PFSK-1 (cell line): ENCODE data around the gene PFKP.

ENCODE experiments used
- FOXP2 ChIP-seq: optimal IDR thresholded peaks from 2 replicates; pipeline ENCODE3; 2011; ENCODE audit warnings: borderline replicate concordance, control low read depth, inconsistent platforms; ENCODE audit not compliant: insufficient read depth; ENCODE audit errors: extremely low read length, extremely low read depth
- POLR2AphosphoS5 ChIP-seq: IDR thresholded peaks from 2 replicates; pipeline ENCODE4 v1.6.1; 2012; ENCODE audit warnings: low read depth, mild to moderate bottlenecking, control low read depth, low read length, moderate library complexity
- REST ChIP-seq, 2 experiments: IDR thresholded peaks; 2 replicates each; pipeline versions ENCODE4 v1.6.1 to v1.8.0; 2011 to 2012; ENCODE audit warnings: low read depth in 2 of 2, low read length in 2 of 2, control low read depth in 1 of 2, inconsistent platforms in 1 of 2, mild to moderate bottlenecking in 1 of 2, moderate library complexity in 1 of 2; ENCODE audit not compliant: insufficient read depth in 1 of 2
- SIN3A ChIP-seq: IDR thresholded peaks from 2 replicates; pipeline ENCODE4 v1.6.1; 2012; ENCODE audit warnings: mild to moderate bottlenecking, low read length, moderate library complexity, borderline replicate concordance; ENCODE audit not compliant: insufficient read depth
- TAF1 ChIP-seq: IDR thresholded peaks from 2 replicates; pipeline ENCODE4 v1.6.1; 2012; ENCODE audit warnings: low read length, control low read depth, borderline replicate concordance; ENCODE audit not compliant: insufficient read depth

GRCh38 chr10:3099291-3100092 lies 32.1 kb downstream of the PFKP start:
- no peak for TF ChIP-seq POLR2AphosphoS5
- TF ChIP-seq REST (IDR thresholded peaks at IDR 0.05; ENCODE audit: insufficient read depth in 1 of 2, low read depth in 2 of 2, low read length in 2 of 2) = no peak
- no peak for TF ChIP-seq TAF1
- no peak for TF ChIP-seq SIN3A
- TF ChIP-seq FOXP2 = no peak
